Measurements from ENCODE around the gene CCDC88B. TPM values are rescaled to one million over a fixed set of nuclear protein-coding genes. Genes with fewer than 3 reads are reported as not detected.

Gene CCDC88B
- total RNA-seq, 1 experiment from 2014 or later, result 14.7 TPM

DNA sequence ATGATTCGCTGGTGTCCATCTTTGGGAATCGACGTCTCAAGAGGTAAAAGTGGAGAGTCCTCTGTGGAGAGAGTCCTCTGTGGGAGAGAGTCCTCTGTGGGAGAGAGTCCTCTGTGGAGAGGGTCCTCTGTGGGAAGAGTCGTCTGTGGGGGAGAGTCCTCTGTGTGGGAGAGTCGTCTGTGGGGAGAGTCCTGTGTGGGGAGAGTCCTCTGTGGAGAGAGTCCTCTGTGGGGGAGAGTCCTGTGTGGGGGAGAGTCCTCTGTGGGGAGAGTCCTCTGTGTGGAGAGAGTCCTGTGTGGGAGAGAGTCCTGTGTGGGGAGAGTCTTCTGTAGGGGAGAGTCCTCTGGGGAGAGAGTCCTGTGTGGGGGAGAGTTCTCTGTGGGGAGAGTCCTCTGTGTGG lies 19.0 kb upstream of the CCDC88B start:
- Histone ChIP-seq H3K9me2 (ENCODE audit: insufficient read depth) (no peaks in the 10 kb centered on the region), H3K27ac (ENCODE audit: low read depth, low read length) (peak overlapping the region; percentile 46), H3K9me3 (ENCODE audit: control insufficient read depth in 1 of 2, insufficient read depth in 1 of 2, low read depth in 1 of 2, low read length in 2 of 2) (no peaks in the 10 kb centered on the region), H3K79me2 (ENCODE audit: insufficient read depth, low read length) (peaks cover 28% of the 10 kb centered on the region), H4K20me1 (ENCODE audit: insufficient read depth) (no peaks in the 10 kb centered on the region), H2AFZ (ENCODE audit: low read depth, low read length, poor library complexity, severe bottlenecking) (no peak overlapping the region), H3K27me3 (ENCODE audit: insufficient read depth, low read length) (no peaks in the 10 kb centered on the region), H3K9ac (ENCODE audit: low read length) (peak overlapping the region; percentile 26; the same call in 1 of the 2 replicates), H3K36me3 (ENCODE audit: control insufficient read depth in 1 of 2, insufficient read depth in 2 of 2, low read length in 2 of 2) (peaks cover 4 to 7% of the 10 kb centered on the region in 2 experiments; a peak in 2 of 4 replicates), H3K4me2 (ENCODE audit: low read length) (peak overlapping the region; percentile 22; the same call in 1 of the 2 replicates), H3K4me1 (ENCODE audit: control insufficient read depth in 1 of 2, insufficient read depth in 2 of 2, low read length in 2 of 2) (peaks cover 21 to 53% of the 10 kb centered on the region in 2 experiments), H3K4me3 (replicated peaks in 1 of 2; ENCODE audit: low read depth in 1 of 2, low read length in 2 of 2) (no peak overlapping the region)
- TF ChIP-seq YY1 (IDR thresholded peaks at IDR 0.05; ENCODE audit: extremely low read depth, insufficient replicate concordance, low read depth, low read length), result no peak
- TF ChIP-seq, protein P1, sequence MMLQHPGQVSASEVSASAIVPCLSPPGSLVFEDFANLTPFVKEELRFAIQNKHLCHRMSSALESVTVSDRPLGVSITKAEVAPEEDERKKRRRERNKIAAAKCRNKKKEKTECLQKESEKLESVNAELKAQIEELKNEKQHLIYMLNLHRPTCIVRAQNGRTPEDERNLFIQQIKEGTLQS (IDR thresholded peaks at IDR 0.05), result no peak
- TF ChIP-seq ELF1 (IDR thresholded peaks at IDR 0.05; ENCODE audit: borderline replicate concordance, low read depth), result no peak
- no peak for TF ChIP-seq RAD21 (IDR thresholded peaks at IDR 0.05; ENCODE audit: low read depth)
- no peak for TF ChIP-seq POLR2A (IDR thresholded peaks at IDR 0.05; ENCODE audit: borderline replicate concordance, extremely low read depth, insufficient read depth, insufficient read length)
- TF ChIP-seq MAX (IDR thresholded peaks at IDR 0.05), result no peak
- TF ChIP-seq ZBTB33 (IDR thresholded peaks at IDR 0.05; ENCODE audit: extremely low read depth, insufficient replicate concordance, low read length), result no peak
- TF ChIP-seq JUND (IDR thresholded peaks at IDR 0.05), result no peak
- TF ChIP-seq CEBPB (IDR thresholded peaks at IDR 0.05; ENCODE audit: low read depth), result no peak
- ATAC-seq (no peak), DNase-seq (ENCODE audit: low read depth, low spot score) (no peak)
- RAD21 ChIA-PET (ENCODE audit: low non-redundant PET in 1 of 2, low total read pairs in 2 of 2, uncharacterized antibody in 2 of 2, unreplicated experiment in 2 of 2), result no interaction called here
- CTCF ChIA-PET, result no interaction called here
- BruUV-seq (replicated peaks), result no TSS peak
- POLR2A ChIA-PET, result no interaction called here
- intact Hi-C loops (cut with micrococcal nuclease), result no loop called here

All from HCT116 (cell line).